AG09309 (cell line): ENCODE results near the gene PDE4A.

Experiments used
- DNase-seq: peaks from one replicate; pipeline ENCODE4 v3.0.0-alpha.2; 2010; ENCODE audit warnings: low read depth
- H3K4me3 ChIP-seq: 2 replicates; pipeline ENCODE4 v1.5.1; 2011; ENCODE audit warnings: mild to moderate bottlenecking, low read depth, low read length, moderate library complexity; ENCODE audit not compliant: control insufficient read depth
- CTCF ChIP-seq: IDR thresholded peaks from 2 replicates; pipeline ENCODE4 v1.5.1; 2011; ENCODE audit warnings: mild to moderate bottlenecking, low read depth, low read length, inconsistent platforms; ENCODE audit not compliant: insufficient read depth, control insufficient read depth; ENCODE audit errors: missing control alignments

The PDE4A gene

DNA sequence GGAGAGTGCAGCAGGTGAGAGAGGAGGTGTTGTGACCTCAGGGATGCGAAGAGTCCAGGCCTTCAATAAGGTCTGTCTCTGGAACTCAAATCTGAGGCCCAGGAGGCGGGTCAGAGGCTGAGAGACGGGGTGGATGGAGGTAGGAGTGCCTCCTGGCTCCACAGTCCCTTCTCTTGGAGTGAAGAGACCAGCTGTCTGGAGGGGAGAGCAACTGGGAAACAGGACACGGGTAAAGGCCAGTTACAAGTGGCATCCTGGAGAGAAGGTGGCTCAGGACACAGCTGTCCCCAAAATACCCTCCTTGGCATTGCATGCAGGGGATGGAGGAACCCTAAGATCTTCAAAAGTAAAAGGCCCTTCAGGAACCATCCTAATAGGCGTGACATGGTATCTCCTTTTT lies 19.2 kb downstream of the PDE4A start:
- no peak for DNase-seq
- H3K4me3 ChIP-seq: no peak overlapping the region
- TF ChIP-seq CTCF: no peak

GRCh38 chr19:10442698-10443097 lies 22.4 kb downstream of the PDE4A start:
- TF ChIP-seq CTCF: no peak
- H3K4me3 ChIP-seq: no peak overlapping the region
- no peak for DNase-seq

GRCh38 chr19:10449037-10449436 lies 28.7 kb downstream of the PDE4A start:
- no peak for DNase-seq
- H3K4me3 ChIP-seq: no peak overlapping the region
- TF ChIP-seq CTCF: no peak

DNA sequence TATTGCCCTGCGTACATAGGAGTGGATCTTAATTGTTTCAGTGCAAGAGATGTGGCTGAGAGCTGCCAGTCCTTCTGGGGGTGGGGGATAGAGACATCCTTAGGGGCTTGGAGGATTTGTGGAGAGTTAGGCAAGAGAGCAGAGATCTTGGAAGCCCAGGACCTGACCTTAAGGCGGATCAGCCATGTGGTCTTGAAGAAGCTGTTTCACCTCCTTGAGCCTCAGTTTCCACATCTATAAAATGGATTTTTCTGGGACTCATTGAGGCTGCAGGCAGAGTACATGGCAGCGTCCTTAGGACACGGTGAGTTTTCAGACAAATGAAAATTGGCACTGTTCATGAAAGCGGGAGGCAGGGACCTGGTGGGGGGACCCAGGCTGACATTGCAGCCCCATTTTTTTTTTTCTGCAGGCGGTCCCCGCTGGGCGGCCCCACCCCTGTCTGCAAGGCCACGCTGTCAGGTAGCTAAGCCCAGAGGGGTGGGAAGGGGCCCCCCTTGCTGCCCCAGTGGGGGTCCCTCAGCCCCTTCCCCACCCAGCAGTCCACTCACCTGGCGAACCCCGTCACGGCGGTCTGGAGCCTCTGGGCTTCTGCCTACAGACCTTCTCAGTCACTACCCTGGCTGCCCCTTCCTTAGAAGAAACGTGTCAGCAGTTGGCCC lies 30.0 kb downstream of the PDE4A start:
- DNase-seq: no peak
- no peak overlapping the region for H3K4me3 ChIP-seq
- TF ChIP-seq CTCF: no peak

GRCh38 chr19:10450853-10451609 lies 30.7 kb downstream of the PDE4A start:
- no peak for DNase-seq
- no peak for TF ChIP-seq CTCF
- no peak overlapping the region for H3K4me3 ChIP-seq

DNA sequence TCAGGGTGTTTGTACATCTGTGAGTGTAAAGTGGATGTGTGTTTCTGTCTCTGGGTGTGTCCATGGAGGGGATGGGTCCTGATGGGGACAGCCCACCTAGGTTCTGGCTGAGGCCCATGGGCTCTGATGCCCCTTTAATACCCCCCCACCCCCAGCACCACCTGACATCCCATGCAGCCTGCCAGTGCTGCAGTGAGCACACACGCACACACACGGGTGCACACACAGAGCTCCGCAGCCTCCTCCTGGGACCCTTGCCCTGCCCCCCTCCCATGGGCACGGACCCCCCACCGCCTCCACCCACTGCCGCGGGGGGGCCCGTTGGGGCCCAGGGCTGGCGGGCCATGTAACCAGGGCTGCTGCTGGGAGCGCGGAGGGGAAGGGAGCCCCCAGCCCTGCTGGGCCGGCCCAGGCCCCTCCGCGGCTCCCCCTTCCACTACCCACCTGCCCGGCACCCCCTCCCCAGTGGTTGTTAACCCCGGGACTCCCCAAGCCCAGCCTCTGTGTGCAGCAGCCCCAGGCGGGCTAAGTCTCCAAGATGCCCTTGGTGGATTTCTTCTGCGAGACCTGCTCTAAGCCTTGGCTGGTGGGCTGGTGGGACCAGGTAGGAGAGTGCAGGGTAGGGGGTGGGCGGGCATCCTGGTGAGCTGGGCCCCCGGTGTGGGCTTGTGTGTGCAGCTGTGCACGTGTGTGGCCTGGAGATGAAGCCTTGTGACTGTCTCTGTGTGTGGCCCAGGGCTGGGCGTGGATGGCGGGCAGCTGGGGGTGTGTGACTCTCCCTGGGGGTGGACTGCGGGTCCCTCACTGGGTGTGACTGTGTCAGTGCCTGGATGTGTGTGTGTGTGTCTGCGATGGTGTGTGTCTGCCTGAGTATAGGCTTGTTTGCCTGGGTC lies 32.6 kb downstream of the PDE4A start:
- TF ChIP-seq CTCF: no peak
- DNase-seq: no peak
- H3K4me3 ChIP-seq: no peak overlapping the region
